ENCODE measurements around the gene DYNLL2.
"Not testable (repeated sequence)": the region's sequence is repeated elsewhere in the genome, so short reads cannot be mapped to it uniquely, and the experiment has no call there.

DYNLL2 gene

DNA sequence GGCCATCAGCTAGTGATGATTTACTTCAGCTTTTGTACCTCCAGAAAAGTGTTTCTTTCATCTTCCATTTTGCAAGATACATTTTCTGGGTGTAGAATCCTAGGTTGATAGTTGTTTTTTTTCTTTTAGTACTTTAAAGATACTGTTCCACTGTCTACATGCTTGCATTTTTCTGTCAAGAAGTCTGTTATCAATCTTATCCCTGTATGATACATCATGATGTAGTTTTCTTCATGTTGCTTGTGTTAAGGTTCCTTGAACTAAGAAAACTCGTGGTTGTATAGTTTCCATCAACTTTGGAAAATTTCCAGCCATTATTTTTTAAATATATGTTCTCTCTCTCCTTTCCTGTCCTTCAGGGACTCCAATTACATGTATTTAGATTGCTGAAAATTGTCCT lies 24.1 kb downstream of the DYNLL2 start:
- no peak for DNase-seq

DNA sequence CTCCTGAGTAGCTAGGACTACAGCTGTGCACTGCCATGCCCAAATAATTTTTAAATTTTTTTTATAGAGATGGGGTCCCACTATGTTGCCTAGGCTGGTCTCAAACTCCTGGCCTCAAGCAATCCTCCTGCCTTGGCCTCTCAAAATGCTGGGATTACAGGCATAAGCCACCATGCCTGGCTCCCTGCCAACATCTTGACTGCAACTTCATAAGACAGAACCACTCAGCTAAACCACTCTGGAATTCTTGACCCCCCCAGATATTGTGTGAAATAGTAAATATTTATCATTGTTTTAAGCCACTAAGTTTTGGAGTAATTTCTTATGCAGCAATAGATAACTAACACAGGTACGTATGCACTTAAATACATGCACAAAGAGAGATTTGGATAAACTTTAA lies 26.0 kb downstream of the DYNLL2 start:
- no peak for DNase-seq

DNA sequence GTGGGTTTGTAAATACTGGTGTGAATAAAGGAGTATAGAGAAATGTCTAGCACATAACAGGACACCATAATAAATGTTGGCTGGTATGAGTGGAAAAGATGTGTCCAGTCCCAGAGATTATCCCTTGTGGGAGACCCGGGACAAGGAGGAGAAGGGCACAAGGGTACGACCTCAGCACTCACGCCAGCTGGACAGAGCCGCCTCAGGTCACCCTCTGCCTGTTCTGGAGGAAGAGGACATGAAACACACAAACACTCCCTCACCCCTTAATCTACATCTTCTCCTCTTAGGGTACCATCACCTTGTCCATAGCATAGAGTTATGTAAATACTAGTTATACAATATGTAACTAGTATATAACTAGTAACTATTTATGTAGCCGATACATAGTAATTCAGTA lies 26.8 kb downstream of the DYNLL2 start:
- no peak for DNase-seq

DNA sequence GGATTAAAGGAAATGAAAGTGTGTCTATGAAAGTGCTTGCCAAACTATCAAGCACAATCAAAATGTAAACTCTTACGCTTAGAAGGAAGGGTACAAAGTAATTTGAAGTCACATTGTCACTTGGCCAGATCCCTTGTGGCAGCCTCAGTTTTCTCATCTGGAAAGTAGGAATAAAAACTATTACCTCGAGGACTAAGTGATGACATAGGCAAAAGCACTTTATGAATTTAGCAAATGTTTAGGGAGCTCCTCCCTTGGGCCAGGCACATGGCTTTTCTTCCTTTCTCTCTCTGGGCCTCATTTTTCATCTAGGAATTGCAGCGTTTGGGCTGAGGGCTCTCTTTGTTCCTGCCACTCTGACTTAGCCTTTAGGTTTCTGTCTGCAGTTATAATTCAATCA lies 28.5 kb downstream of the DYNLL2 start:
- no peak for DNase-seq

DNA sequence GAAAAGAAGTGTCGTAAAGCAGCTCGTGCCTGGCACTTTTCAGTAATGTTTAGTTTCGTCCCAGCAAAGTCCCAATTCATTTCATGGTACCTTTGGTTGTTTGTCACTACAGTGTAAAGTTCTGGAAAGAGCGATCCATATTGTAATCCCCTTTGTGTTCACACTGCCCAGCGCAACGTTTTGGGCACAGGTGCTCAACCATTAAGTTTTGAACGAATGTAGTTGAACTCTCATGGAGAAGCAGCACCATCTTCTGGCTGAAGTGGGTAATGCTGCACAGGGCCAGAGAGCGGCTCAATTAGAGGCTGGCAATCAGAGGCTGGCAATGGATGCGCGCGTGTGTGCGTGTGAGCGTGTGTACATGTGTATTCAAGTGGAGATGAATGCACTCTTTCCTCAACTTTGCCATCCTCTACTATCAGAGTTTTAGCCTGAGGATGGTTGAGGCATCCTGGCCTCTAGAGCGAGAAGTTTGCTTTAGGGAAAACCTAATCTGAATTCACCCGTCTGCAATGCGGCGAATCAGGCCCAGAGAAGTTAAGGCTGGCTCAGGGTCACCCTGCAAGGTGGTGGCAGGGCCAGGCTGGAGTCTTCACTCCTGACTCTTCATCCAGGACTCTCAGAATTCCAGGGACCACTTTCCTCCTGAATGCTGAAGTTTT lies 29.9 kb downstream of the DYNLL2 start:
- peak; percentile 68 for DNase-seq

DNA sequence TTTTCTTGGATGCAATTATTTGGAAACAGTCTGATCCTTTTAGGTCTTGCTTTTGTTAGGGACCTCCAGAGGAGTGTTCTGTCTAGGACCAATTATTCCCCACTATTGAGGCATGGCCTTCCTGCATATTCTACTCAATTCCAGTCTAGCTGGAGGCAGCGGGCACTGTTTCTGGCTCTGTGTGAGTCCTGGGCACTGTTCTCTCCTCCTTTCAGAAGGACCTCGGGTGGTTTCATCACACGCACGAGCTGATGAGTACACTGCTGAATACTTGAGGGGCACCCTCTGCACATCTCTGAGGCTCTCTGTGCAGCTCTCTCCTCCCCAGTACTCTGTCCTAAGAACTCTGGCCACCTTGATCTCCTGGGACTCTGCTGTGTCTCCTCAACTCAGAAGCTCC lies 30.7 kb downstream of the DYNLL2 start:
- DNase-seq: no peak

DNA sequence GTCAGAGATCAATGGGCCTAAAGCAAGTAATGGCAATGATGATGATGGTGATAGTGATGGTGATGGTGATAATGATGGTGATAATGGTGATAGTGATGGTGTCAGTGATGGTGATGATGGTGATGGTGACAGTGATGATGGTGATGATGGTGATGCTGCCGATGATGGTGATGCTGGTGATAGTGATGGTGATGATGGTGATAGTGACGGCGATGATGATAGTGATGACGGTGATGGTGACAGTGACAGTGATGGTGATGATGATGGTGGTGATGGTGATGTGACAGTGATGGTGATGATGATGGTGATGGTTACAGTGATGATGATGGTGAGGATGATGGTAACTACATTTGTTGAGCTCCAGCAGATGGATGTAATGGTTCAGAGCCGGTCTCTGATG lies 34.2 kb downstream of the DYNLL2 start:
- DNase-seq: no peak

DNA sequence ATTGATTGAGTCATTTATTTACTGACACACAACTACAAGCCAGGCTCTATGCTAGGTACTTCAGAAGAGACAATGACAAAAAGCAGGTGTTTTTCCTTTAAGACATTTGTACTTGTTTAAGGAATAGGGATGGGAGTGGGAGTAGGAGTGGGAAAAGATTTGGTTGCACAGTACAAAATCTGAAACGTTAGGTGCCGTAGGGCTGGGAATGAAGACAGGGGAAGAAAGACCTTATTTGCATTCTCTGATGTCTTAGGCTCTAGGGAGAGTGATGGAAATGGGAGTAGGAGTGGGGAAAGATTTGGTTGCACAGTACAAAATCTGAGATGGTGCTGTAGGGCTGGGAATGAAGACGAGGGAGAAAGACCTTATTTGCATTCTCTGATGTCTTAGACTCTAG lies 36.3 kb downstream of the DYNLL2 start:
- DNase-seq: no peak

DNA sequence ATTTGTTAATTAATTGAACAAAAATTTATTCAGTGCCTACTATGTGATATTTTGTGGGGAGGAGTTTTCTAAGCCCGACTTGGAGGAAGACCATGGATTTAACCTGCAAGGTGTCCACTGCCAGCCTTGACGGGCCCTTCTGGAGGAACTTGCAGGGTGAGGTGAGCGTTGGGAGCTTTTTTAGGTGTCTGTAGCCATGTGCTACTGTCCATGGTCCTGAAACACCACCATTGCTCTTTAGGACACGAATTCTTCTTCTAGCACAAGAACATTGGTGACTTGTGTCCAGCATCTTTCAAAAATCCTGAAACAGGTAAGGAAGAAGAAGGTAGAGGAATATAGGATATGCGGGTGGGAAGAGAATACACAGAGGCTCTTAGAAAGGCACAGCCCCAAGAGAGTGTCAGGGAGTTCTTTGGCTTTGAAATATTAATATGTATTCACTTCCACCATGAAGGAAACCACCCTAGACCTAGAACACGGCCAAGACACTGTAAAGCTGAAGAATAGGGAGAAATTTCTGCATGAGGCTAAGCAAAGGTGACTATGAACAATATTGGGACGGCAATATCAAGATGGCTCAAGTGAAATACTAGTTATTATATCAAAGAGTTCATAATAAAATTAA lies 37.1 kb downstream of the DYNLL2 start:
- no peak for DNase-seq

DNA sequence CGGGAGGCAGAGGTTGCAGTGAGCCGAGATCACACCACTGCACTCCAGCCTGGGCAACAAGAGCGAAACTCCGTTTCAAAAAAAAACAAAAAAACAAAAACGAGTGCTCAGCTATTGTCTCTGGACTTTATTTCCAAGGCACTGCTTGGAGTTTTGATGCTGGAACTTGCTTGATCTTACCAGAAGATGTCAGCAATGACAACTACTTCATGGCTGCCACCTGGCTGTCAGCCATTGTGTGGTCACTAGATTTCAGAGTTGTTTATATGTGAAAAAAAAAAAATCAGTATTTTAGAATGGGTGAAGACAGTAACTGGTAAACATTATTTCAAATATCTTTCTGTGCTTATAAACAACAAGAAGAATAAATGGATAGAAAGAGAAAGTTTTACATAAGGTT lies 38.7 kb downstream of the DYNLL2 start:
- DNase-seq: peak; percentile 31

DNA sequence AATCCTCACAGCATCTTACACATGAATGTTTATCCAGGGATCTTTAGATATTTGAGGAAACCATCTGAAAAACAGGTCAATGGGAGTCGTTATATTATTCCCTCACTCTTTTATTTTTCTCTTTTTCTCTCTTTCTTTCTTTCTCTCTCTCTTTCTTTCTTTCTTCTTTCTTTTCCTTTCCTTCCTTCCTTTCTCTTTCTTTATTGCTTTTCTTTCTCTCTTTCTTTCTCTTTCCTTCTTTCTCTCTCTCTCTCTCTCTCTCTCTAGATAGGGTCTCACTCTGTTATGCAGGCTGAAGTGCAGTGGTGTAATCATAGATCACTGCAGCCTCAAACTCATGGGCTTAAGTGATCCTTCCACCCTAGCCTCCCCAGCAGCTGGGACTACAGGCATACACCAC lies 44.6 kb downstream of the DYNLL2 start:
- no peak for DNase-seq

DNA sequence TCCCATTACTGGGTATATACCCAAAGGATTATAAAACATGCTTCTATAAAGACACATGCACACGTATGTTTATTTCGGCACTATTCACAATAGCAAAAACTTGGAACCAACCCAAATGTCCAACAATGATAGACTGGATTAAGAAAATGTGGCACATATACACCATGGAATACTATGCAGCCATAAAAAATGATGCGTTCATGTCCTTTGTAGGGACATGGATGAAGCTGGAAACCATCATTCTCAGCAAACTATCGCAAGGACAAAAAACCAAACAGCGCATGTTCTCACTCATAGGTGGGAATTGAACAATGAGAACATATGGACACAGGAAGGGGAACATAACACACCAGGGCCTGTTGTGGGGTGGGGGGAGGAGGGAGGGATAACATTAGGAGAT lies 49.5 kb downstream of the DYNLL2 start:
- not testable (repeated sequence) for DNase-seq

DNA sequence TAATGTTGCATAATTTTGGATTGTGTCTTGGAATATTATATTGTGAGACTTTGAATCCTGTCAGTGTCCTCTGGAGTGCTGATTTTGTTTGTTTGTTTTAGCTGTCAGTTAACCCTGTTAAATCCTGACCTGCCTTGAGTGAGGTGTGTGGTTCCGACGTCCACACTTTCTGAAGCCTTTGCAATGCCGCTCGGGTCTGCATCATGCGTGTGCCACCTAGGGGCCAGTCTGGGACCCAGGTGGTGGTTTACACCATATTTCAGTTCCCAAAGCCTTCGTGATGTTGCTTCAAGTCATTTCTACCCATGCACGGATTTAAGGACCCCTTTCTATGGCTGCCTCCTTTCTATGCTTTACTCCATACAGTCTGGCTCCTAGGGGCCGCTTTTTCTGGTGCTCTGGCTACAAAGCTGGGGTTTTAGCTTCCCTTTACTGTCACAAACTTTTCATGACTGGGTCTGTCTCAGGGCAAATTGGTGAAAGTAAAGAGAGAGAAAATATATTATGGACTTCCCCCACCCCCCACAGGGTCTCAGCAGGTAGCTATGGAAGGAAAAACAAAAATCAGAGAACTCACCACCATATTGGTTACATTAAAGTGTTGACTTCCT lies 53.6 kb downstream of the DYNLL2 start:
- no peak for DNase-seq

DNA sequence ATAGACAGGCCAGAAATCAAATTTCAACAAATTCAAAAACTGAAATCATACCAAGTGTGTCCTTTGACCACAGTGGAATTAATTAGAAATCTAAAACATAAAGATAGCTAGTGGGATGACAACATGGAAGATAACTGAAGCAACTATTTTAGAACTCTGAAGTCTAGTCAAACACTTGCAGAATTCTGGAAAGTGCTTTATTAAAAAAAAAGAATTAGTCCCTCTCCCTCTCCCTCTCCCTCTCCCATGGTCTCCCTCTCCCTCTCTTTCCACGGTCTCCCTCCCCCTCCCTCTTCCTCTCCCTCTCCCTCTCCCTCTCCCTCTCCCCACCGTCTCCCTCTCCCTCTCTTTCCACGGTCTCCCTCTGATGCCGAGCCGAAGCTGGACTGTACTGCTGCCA lies 58.3 kb downstream of the DYNLL2 start:
- DNase-seq: no peak

DNA sequence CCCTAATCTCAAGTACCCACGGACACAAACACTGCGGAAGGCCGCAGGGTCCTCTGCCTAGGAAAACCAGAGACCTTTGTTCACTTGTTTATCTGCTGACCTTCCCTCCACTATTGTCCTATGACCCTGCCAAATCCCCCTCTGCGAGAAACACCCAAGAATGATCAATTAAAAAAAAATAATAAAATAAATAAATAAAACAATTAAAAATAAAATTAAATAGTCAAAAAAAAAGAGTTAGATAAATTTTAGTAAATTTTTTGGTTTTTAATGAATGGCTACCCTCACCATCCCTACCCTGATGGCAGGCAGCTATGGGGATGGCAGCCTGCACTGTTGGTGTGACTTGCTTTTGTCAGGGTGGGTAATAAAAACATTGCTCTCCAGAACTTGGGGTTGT lies 60.1 kb downstream of the DYNLL2 start:
- DNase-seq: not testable (repeated sequence)

DNA sequence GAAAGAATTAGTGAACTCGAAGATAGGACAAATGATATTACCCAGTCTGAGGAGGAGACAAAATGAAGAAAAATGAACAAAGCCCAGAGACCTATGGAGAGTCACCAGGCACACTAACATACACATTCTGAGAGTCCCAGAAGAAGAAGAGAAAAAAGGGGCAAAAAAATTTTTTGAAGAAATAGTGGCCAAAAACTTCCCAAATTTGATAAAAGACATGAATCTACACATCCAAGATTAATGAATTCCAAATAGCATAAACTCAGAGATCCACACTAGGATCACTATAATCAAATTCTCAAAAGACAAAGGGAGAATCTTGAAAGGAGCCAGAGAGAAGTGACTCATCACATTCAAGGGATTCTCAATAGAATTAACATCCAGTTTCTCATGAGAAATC lies 61.6 kb downstream of the DYNLL2 start:
- DNase-seq: no peak
